Endothelial cell of umbilical vein (primary cell): ENCODE measurements around the gene UNC45A. TPM values are rescaled to one million over a fixed set of nuclear protein-coding genes. Genes with fewer than 3 reads are reported as not detected.

Experiments
- BruUV-seq: library from RNA; stranded (reverse); fragments of 400-500 nt; replicated peaks from 2 replicates; lab custom pipeline; 2021; lab: Mats Ljungman, UMichigan
- CTCF ChIA-PET: fragments of 300-600, 350-600 bp; sonication (Branson Sonifier 250); formaldehyde crosslinking; loops from one replicate; lab custom pipeline; 2021; ENCODE audit warnings: antibody characterized with exemption, inconsistent platforms; lab: Charles Lee
- POLR2A ChIA-PET: fragments of 300-600, 350-600 bp; sonication (Branson Sonifier 250); formaldehyde crosslinking; loops from one replicate; lab custom pipeline; 2021; ENCODE audit warnings: antibody characterized with exemption, inconsistent platforms; lab: Charles Lee
- DNase-seq: peaks from one replicate; pipeline ENCODE4 v3.0.0-alpha.2; 2011; ENCODE audit warnings: low read depth, low spot score
- FAIRE-seq: peaks from 2 replicates; lab custom pipeline; 2011; peaks lifted over from hg19 to GRCh38; lab: Jason Lieb, UNC
- H2AFZ ChIP-seq: 2 replicates; pipeline ENCODE4 v1.6.0; 2012; ENCODE audit warnings: low read depth, low read length, control low read depth, inconsistent platforms
- H3K27ac ChIP-seq: 2 replicates; pipeline ENCODE4 v1.5.1; 2011; ENCODE audit warnings: low read depth, mild to moderate bottlenecking, control low read depth, low read length, moderate library complexity; ENCODE audit not compliant: insufficient read depth
- H3K27me3 ChIP-seq, 2 experiments: 2 replicates each; pipeline versions ENCODE4 v1.6.0 to v1.6.1; 2011; ENCODE audit warnings: low read length in 2 of 2, mixed read lengths in 1 of 2; ENCODE audit not compliant: control insufficient read depth in 2 of 2, insufficient read depth in 2 of 2
- H3K36me3 ChIP-seq, 2 experiments: 2 replicates in 1 of 2; 3 replicates in 1 of 2; pipeline ENCODE4 v1.5.1; 2011; ENCODE audit warnings: low read length in 2 of 2, mild to moderate bottlenecking in 1 of 2, moderate library complexity in 1 of 2; ENCODE audit not compliant: control insufficient read depth in 2 of 2, insufficient read depth in 2 of 2; ENCODE audit errors: extremely low read depth in 1 of 2
- H3K4me1 ChIP-seq: 3 replicates; pipeline ENCODE4 v1.5.1; 2011; ENCODE audit warnings: mild to moderate bottlenecking, low read length; ENCODE audit not compliant: control insufficient read depth, insufficient read depth; ENCODE audit errors: extremely low read depth
- H3K4me2 ChIP-seq: 2 replicates; pipeline ENCODE4 v1.6.1; 2011; ENCODE audit warnings: low read length, control low read depth, mixed read lengths; ENCODE audit not compliant: insufficient read depth
- H3K4me3 ChIP-seq, 3 experiments: fragments of 200-600 bp in 1 of 3; sonication (generic), shearing (Covaris generic) in 1 of 3; replicated peaks in 1 of 3; 2 replicates each; pipeline ENCODE4 v1.5.1; 2011 to 2016; ENCODE audit warnings: control low read depth in 3 of 3, low read length in 3 of 3, mild to moderate bottlenecking in 2 of 3, inconsistent platforms in 1 of 3, low read depth in 1 of 3, moderate library complexity in 1 of 3; ENCODE audit not compliant: insufficient read depth in 1 of 3
- H3K79me2 ChIP-seq: 2 replicates; pipeline ENCODE4 v1.6.0; 2012; ENCODE audit warnings: low read length, inconsistent platforms; ENCODE audit not compliant: control insufficient read depth, insufficient read depth
- H3K9ac ChIP-seq: replicated peaks from 2 replicates; pipeline ENCODE3; 2011; ENCODE audit warnings: low read length, control low read depth; ENCODE audit not compliant: insufficient read depth; ENCODE audit errors: extremely low read depth
- H3K9me1 ChIP-seq: replicated peaks from 3 replicates; pipeline ENCODE4 v1.6.0; 2011; ENCODE audit warnings: mild to moderate bottlenecking, low read length; ENCODE audit not compliant: control insufficient read depth, insufficient read depth; ENCODE audit errors: extremely low read depth
- H3K9me3 ChIP-seq: replicated peaks from 2 replicates; pipeline ENCODE4 v1.5.1; 2012; ENCODE audit warnings: low read length, inconsistent platforms; ENCODE audit not compliant: control insufficient read depth, insufficient read depth
- H4K20me1 ChIP-seq: replicated peaks from 2 replicates; pipeline ENCODE3; 2011; ENCODE audit warnings: mild to moderate bottlenecking, low read length; ENCODE audit not compliant: control insufficient read depth, insufficient read depth; ENCODE audit errors: extremely low read depth
- CTCF ChIP-seq, 2 donors: IDR thresholded peaks; 1 replicate in 1 of 2; 2 replicates in 1 of 2; pipeline ENCODE4 v1.5.1; 2011; ENCODE audit warnings: low read length in 2 of 2, mild to moderate bottlenecking in 2 of 2, moderate library complexity in 2 of 2, control low read depth in 1 of 2, inconsistent platforms in 1 of 2, low read depth in 1 of 2; ENCODE audit not compliant: insufficient read depth in 1 of 2; ENCODE audit errors: extremely low read depth in 1 of 2
- EZH2 ChIP-seq: IDR thresholded peaks from 2 replicates; pipeline ENCODE4 v1.6.1; 2012; ENCODE audit warnings: borderline replicate concordance, low read depth, mild to moderate bottlenecking, moderate library complexity, low read length, inconsistent platforms; ENCODE audit not compliant: severe bottlenecking
- FOS ChIP-seq: IDR thresholded peaks from 2 replicates; pipeline ENCODE4 v1.6.1; 2011; ENCODE audit warnings: mild to moderate bottlenecking, low read length, moderate library complexity, borderline replicate concordance; ENCODE audit not compliant: insufficient read depth
- GATA2 ChIP-seq: IDR thresholded peaks from 2 replicates; pipeline ENCODE4 v1.7.0; 2011; ENCODE audit warnings: low read depth, mild to moderate bottlenecking, moderate library complexity, mixed read lengths, low read length; ENCODE audit not compliant: insufficient read length, insufficient read depth
- JUN ChIP-seq: IDR thresholded peaks from 2 replicates; pipeline ENCODE4 v1.6.1; 2011; ENCODE audit warnings: borderline replicate concordance, low read depth; ENCODE audit not compliant: insufficient read length, insufficient read depth
- MAX ChIP-seq: IDR thresholded peaks from 2 replicates; pipeline ENCODE4 v1.6.1; 2011; ENCODE audit not compliant: insufficient read depth, insufficient read length
- MYC ChIP-seq: IDR thresholded peaks from one replicate; pipeline ENCODE4 v1.6.1; 2011; ENCODE audit warnings: mild to moderate bottlenecking, low read depth, low read length
- POLR2A ChIP-seq: IDR thresholded peaks from 2 replicates; pipeline ENCODE4 v1.6.1; 2012; ENCODE audit warnings: low read depth, mild to moderate bottlenecking, control low read depth, low read length
- POLR2AphosphoS5 ChIP-seq: IDR thresholded peaks from 2 replicates; pipeline ENCODE4 v1.6.1; 2012; ENCODE audit warnings: low read depth, mild to moderate bottlenecking, control low read depth, low read length, moderate library complexity; ENCODE audit not compliant: insufficient read depth
- dilution Hi-C: fragments of 300-500 bp; cut with MboI; formaldehyde crosslinking; loops from one replicate; pipeline ENCODE4 v1.15.0; 2019; ENCODE audit warnings: low sequenced_read_pairs; ENCODE audit not compliant: extremely low pct_ligation_motif_present
- intact Hi-C: fragments of 100-400 bp; cut with micrococcal nuclease; formaldehyde crosslinking; loops from one replicate; pipeline ENCODE4 v1.10.0; 2022
- polyA plus RNA-seq, 4 experiments: library from polyadenylated mRNA; depleted of rRNA in 3 of 4; stranded (reverse) in 3 of 4; unstranded in 1 of 4; fragments of >200 nt; gene quantifications; 2 replicates each; pipeline versions ENCODE4 v1.2.1 to v1.2.3, GENCODE V29; 2011 to 2012; ENCODE audit warnings: missing spikeins in 1 of 4
- total RNA-seq: library from RNA; stranded (reverse); gene quantifications from 2 replicates; pipeline ENCODE4 v1.2.3, GENCODE V29; 2021

UNC45A gene
- total and polyA plus RNA-seq, 2 donors (not counting 3 experiments of a cell fraction or from before 2014, with no cell fraction given) = 103 to 106 TPM

GRCh38 chr15:90892023-90892422, 43.1 kb upstream of the UNC45A start:
- no peak overlapping the region for H3K4me3 ChIP-seq
- H4K20me1 ChIP-seq = no peaks in the 10 kb centered on the region
- TF ChIP-seq EZH2 (no peak), MAX (no peak), POLR2AphosphoS5 (no peak), JUN (no peak), MYC (no peak), GATA2 (no peak), FOS (no peak), POLR2A (no peak), CTCF (IDR thresholded peaks at IDR 0.05; ENCODE audit: extremely low read depth in 1 of 2, insufficient read depth in 1 of 2, low read depth in 1 of 2, low read length in 2 of 2) (no peak)
- no peak for FAIRE-seq
- dilution Hi-C loops (no loop called here), intact Hi-C loops (no loop called here)
- H3K27me3 ChIP-seq = no peaks in the 10 kb centered on the region
- no peaks in the 10 kb centered on the region for H3K9me1 ChIP-seq
- H3K79me2 ChIP-seq = peaks cover under 1% of the 10 kb centered on the region
- no peak overlapping the region for H3K4me2 ChIP-seq
- POLR2A ChIA-PET = no interaction called here
- H3K27ac ChIP-seq = no peak overlapping the region
- no peak overlapping the region for H2AFZ ChIP-seq
- no peaks in the 10 kb centered on the region for H3K9me3 ChIP-seq
- peaks cover 11 to 49% of the 10 kb centered on the region in 2 experiments for H3K36me3 ChIP-seq
- H3K9ac ChIP-seq = no peak overlapping the region
- CTCF ChIA-PET = no interaction called here
- H3K4me1 ChIP-seq = no peaks in the 10 kb centered on the region
- BruUV-seq = no TSS peak
- DNase-seq = no peak
